Neural progenitor cell (in vitro differentiated cells): ENCODE results near the gene TEKT1. TPM values are rescaled to one million over a fixed set of nuclear protein-coding genes. Genes with fewer than 3 reads are reported as not detected.
A peak's percentile ranks its signal among the peaks of the same experiment; 100 is the strongest.

Experiments
- DNase-seq: peaks from one replicate; pipeline ENCODE4 v3.0.0-alpha.2; 2016; ENCODE audit warnings: low spot score
- H2AFZ ChIP-seq: fragments of 200-600 bp; sonication (generic); replicated peaks from 2 replicates; pipeline ENCODE4 v1.6.1; 2016; ENCODE audit warnings: antibody characterized with exemption
- H3F3A ChIP-seq: fragments of 200-600 bp; sonication (generic); 2 replicates; pipeline ENCODE4 v1.6.1; 2016; ENCODE audit warnings: antibody characterized with exemption, low read depth
- H3K27ac ChIP-seq: fragments of 200-600 bp; sonication (generic); 2 replicates; pipeline ENCODE4 v1.5.1; 2016; ENCODE audit warnings: mild to moderate bottlenecking
- H3K27me3 ChIP-seq: fragments of 200-600 bp; sonication (generic); 2 replicates; pipeline ENCODE4 v1.6.1; 2016; ENCODE audit warnings: mild to moderate bottlenecking, moderate library complexity
- H3K36me3 ChIP-seq: fragments of 200-600 bp; sonication (generic); 2 replicates; pipeline ENCODE4 v1.5.1; 2016
- H3K4me1 ChIP-seq: fragments of 200-600 bp; sonication (generic); 2 replicates; pipeline ENCODE4 v1.6.1; 2016; ENCODE audit warnings: mixed run types
- H3K4me2 ChIP-seq: fragments of 200-600 bp; sonication (generic); 2 replicates; pipeline ENCODE4 v1.6.1; 2016
- H3K4me3 ChIP-seq: fragments of 200-600 bp; sonication (generic); 2 replicates; pipeline ENCODE4 v1.5.1; 2016
- H3K79me2 ChIP-seq: fragments of 200-600 bp; sonication (generic); 2 replicates; pipeline ENCODE4 v1.6.1; 2016; ENCODE audit warnings: low read depth
- H3K9ac ChIP-seq: fragments of 200-600 bp; sonication (generic); 2 replicates; pipeline ENCODE4 v1.6.1; 2016
- H3K9me3 ChIP-seq: fragments of 200-600 bp; sonication (generic); 2 replicates; pipeline ENCODE4 v1.5.1; 2016; ENCODE audit warnings: low read depth
- H4K20me1 ChIP-seq: fragments of 200-600 bp; sonication (generic); 2 replicates; pipeline ENCODE4 v1.6.1; 2016; ENCODE audit warnings: low read depth
- H3K27ac Mint-ChIP-seq: 3 replicates; pipeline ENCODE4 v1.8.0; 2021; ENCODE audit warnings: mixed read lengths
- H3K27me3 Mint-ChIP-seq: 2 replicates; pipeline ENCODE4 v1.8.0; 2022; ENCODE audit warnings: low read depth, mild to moderate bottlenecking, inconsistent platforms, moderate library complexity, mixed read lengths; ENCODE audit not compliant: insufficient read depth
- H3K36me3 Mint-ChIP-seq: 3 replicates; pipeline ENCODE4 v1.8.0; 2021; ENCODE audit warnings: mixed read lengths
- H3K4me1 Mint-ChIP-seq: 3 replicates; pipeline ENCODE4 v1.8.0; 2021; ENCODE audit warnings: mixed read lengths
- H3K4me3 Mint-ChIP-seq: 3 replicates; pipeline ENCODE4 v1.8.0; 2021; ENCODE audit warnings: mild to moderate bottlenecking, moderate library complexity, mixed read lengths
- H3K9me3 Mint-ChIP-seq: 3 replicates; pipeline ENCODE4 v1.8.0; 2020; ENCODE audit warnings: mixed read lengths
- CTCF ChIP-seq: fragments of 200-600 bp; sonication (generic); IDR thresholded peaks from 2 replicates; pipeline ENCODE4 v1.5.1; 2017; ENCODE audit warnings: antibody characterized with exemption, mild to moderate bottlenecking
- EZH2 ChIP-seq: fragments of 200-600 bp; sonication (generic); IDR thresholded peaks from 2 replicates; pipeline ENCODE4 v1.6.1; 2017; ENCODE audit warnings: antibody characterized with exemption, mild to moderate bottlenecking, moderate library complexity
- EZH2phosphoT487 ChIP-seq: fragments of 200-600 bp; sonication (generic); IDR thresholded peaks from 2 replicates; pipeline ENCODE4 v1.6.1; 2017; ENCODE audit warnings: antibody characterized with exemption
- total RNA-seq: library from RNA; depleted of rRNA; stranded (reverse); fragments of >200 nt; gene quantifications from 2 replicates; pipeline ENCODE4 v1.2.3, GENCODE V29; 2015; ENCODE audit warnings: low replicate concordance

TEKT1 gene
- total RNA-seq, 1 donor from 2014 or later: not detected

DNA sequence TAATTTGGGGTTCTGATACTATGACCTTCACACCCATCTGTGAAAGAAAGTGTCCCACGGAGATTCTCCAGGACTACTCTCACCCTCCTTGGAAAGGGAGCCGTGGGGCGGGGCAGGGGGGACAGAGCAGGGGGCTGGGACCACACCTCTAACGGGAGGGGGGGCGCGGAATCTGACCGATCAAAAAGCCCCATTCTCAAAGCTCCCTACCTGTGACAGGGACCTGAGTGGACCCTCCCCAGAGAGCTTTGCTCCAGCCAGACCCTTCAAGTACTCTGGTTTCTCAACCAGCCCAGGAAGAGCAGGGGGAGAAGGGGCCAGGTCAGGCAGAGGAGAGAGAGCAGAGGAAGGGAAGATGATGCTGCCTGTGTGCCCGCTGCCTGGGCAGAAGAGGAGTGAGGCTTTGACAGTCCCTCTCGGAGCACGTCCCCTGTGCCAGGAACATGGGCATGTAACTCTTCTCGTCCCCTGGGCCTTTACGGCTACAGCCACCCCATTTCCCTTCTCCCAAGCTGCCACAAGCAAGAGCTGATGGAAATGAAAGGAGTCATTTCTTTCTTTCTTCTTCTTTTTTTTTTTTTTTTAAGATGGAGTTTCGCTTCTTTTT, 75.0 kb downstream of the TEKT1 start:
- no peaks in the 10 kb centered on the region for H3K9me3 Mint-ChIP-seq
- Histone ChIP-seq H3K4me2 (no peak overlapping the region), H3F3A (peaks cover 8% of the 10 kb centered on the region), H3K4me3 (no peak overlapping the region), H3K79me2 (no peaks in the 10 kb centered on the region), H3K36me3 (no peaks in the 10 kb centered on the region), H3K4me1 (peaks cover 20% of the 10 kb centered on the region), H4K20me1 (no peaks in the 10 kb centered on the region), H3K27ac (no peak overlapping the region), H3K9ac (no peak overlapping the region), H2AFZ (peak overlapping the region; percentile 17), H3K9me3 (no peaks in the 10 kb centered on the region), H3K27me3 (no peaks in the 10 kb centered on the region)
- DNase-seq: no peak
- peaks cover 29% of the 10 kb centered on the region for H3K4me1 Mint-ChIP-seq
- peaks cover 11% of the 10 kb centered on the region for H3K27me3 Mint-ChIP-seq
- H3K36me3 Mint-ChIP-seq: no peaks in the 10 kb centered on the region
- TF ChIP-seq EZH2phosphoT487 (no peak), CTCF (no peak), EZH2 (no peak)
- H3K27ac Mint-ChIP-seq: no peak overlapping the region
- H3K4me3 Mint-ChIP-seq: no peak overlapping the region

DNA sequence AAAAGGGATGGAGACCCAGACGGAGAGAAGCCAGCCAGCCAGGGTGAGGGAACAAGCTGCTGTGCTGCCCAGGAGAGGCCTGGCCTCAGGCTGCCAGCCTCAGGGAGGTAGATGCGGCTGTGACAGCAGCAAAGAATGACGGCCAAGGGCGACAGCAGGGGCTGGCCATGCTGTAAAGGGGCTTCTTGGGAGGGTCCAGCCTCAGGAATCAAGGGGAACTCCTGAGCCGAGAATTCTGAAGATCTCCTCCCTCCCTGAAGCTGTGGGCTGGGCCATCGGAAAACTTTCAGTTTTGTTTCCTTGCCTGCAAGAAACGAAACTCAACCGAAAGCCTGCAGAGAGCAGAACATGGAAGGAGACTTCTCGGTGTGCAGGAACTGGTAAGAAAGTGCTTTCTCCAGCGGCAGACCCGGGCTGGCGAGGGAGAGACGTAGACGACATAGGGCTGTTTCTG, 75.8 kb downstream of the TEKT1 start, which contains the start of gene XAF1:
Gene XAF1, plus strand, starts transcription at position 316 of the 454 bp plus-strand sequence. Its CDS starts 33 bp downstream, at position 349.
- Mint-ChIP-seq H3K27me3 (peaks cover 11% of the 10 kb centered on the region), H3K36me3 (no peaks in the 10 kb centered on the region), H3K9me3 (no peaks in the 10 kb centered on the region), H3K27ac (peak within 1 kb of the TSS; percentile 55), H3K4me3 (no peak within 1 kb of the TSS), H3K4me1 (peaks cover 27% of the 10 kb centered on the region)
- Histone ChIP-seq H3K9ac (no peak within 1 kb of the TSS), H3K27me3 (no peaks in the 10 kb centered on the region), H3F3A (peaks cover 8% of the 10 kb centered on the region), H3K4me1 (peaks cover 20% of the 10 kb centered on the region), H2AFZ (peak within 1 kb of the TSS; percentile 17), H3K4me2 (no peak within 1 kb of the TSS), H3K4me3 (no peak within 1 kb of the TSS), H3K27ac (no peak within 1 kb of the TSS), H4K20me1 (no peaks in the 10 kb centered on the region), H3K79me2 (no peaks in the 10 kb centered on the region), H3K36me3 (no peaks in the 10 kb centered on the region), H3K9me3 (no peaks in the 10 kb centered on the region)
- no peak for TF ChIP-seq CTCF
- no peak for TF ChIP-seq EZH2phosphoT487
- no peak for TF ChIP-seq EZH2
- DNase-seq: no peak

GRCh38 chr17:6755281-6755680, 76.2 kb downstream of the TEKT1 start:
- TF ChIP-seq CTCF (no peak), EZH2 (no peak), EZH2phosphoT487 (no peak)
- Histone ChIP-seq H3K36me3 (no peaks in the 10 kb centered on the region), H3F3A (peaks cover 8% of the 10 kb centered on the region), H3K4me1 (peaks cover 20% of the 10 kb centered on the region), H3K79me2 (no peaks in the 10 kb centered on the region), H2AFZ (peak overlapping the region; percentile 17), H3K4me3 (no peak overlapping the region), H3K27ac (no peak overlapping the region), H4K20me1 (no peaks in the 10 kb centered on the region), H3K4me2 (no peak overlapping the region), H3K9me3 (no peaks in the 10 kb centered on the region), H3K27me3 (no peaks in the 10 kb centered on the region), H3K9ac (no peak overlapping the region)
- H3K9me3 Mint-ChIP-seq: no peaks in the 10 kb centered on the region
- peak overlapping the region; percentile 55 for H3K27ac Mint-ChIP-seq
- peak; percentile 18 for DNase-seq
- no peaks in the 10 kb centered on the region for H3K36me3 Mint-ChIP-seq
- H3K4me3 Mint-ChIP-seq: no peak overlapping the region
- H3K4me1 Mint-ChIP-seq: peaks cover 27% of the 10 kb centered on the region
- H3K27me3 Mint-ChIP-seq: peaks cover 9% of the 10 kb centered on the region
